ENCODE results near the gene PCBD1. TPM values are rescaled to one million over a fixed set of nuclear protein-coding genes. Genes with fewer than 3 reads are reported as not detected.

PCBD1 gene
- total RNA-seq, 1 donor from 2014 or later = 118 TPM

- Histone ChIP-seq H3K36me3 (no peaks in the 10 kb centered on the region), H3K9me3 (no peaks in the 10 kb centered on the region), H3K27me3 (ENCODE audit: low read depth) (no peaks in the 10 kb centered on the region), H3K4me1 (peaks cover 43% of the 10 kb centered on the region), H3K27ac (no peak overlapping the region), H3K4me3 (no peak overlapping the region)
- ATAC-seq = peak in 1 of 2 donors; percentile 43
- TF ChIP-seq CTCF (IDR thresholded peaks at IDR 0.05) = no peak
- DNase-seq = no peak
- intact Hi-C loops (cut with DNase I) = no loop called here
These were observed 53.8 kb downstream of the PCBD1 start for GRCh38 chr10:70834441-70835151.

- DNase-seq = no peak
- Histone ChIP-seq H3K4me1 (peaks cover 43% of the 10 kb centered on the region), H3K27ac (no peak overlapping the region), H3K36me3 (no peaks in the 10 kb centered on the region), H3K27me3 (ENCODE audit: low read depth) (no peaks in the 10 kb centered on the region), H3K4me3 (no peak overlapping the region), H3K9me3 (no peaks in the 10 kb centered on the region)
- intact Hi-C loops (cut with DNase I) = no loop called here
- ATAC-seq = no peak
- TF ChIP-seq CTCF (IDR thresholded peaks at IDR 0.05) = no peak
These were observed 54.3 kb downstream of the PCBD1 start for GRCh38 chr10:70834021-70834420.

GRCh38 chr10:70833601-70834000 is 54.8 kb downstream of the PCBD1 start:
- DNase-seq (no peak), ATAC-seq (no peak)
- TF ChIP-seq CTCF (IDR thresholded peaks at IDR 0.05) = no peak
- Histone ChIP-seq H3K27me3 (ENCODE audit: low read depth) (no peaks in the 10 kb centered on the region), H3K36me3 (no peaks in the 10 kb centered on the region), H3K9me3 (no peaks in the 10 kb centered on the region), H3K27ac (no peak overlapping the region), H3K4me3 (no peak overlapping the region), H3K4me1 (peaks cover 41% of the 10 kb centered on the region)
- intact Hi-C loops (cut with DNase I) = no loop called here

Other genes starting within 250 kb of the PCBD1 start
- 0.53 TPM for gene ADAMTS14, start 216.1 kb downstream of the PCBD1 start, total RNA-seq
- not detected for gene TBATA, start 103.2 kb downstream of the PCBD1 start, total RNA-seq
- 41.2 TPM for gene SGPL1, start 72.6 kb downstream of the PCBD1 start, total RNA-seq

All from lower lobe of right lung (tissue), 2 donors.